ENCODE data around the gene ADAM12.

Gene ADAM12

GRCh38 chr10:126058507-126058906 lies 329.8 kb downstream of the ADAM12 start:
- H3K36me3 ChIP-seq (ENCODE audit: control insufficient read depth in 2 of 2, insufficient read depth in 1 of 2, low read length in 2 of 2): no peaks in the 10 kb centered on the region
- no peak overlapping the region for H3K27ac ChIP-seq (ENCODE audit: extremely low read depth, low read depth, low read length)
- TF ChIP-seq ZNF629 (tag by site-specific recombination; IDR thresholded peaks at IDR 0.05) (no peak), GLI4 (tag by site-specific recombination; IDR thresholded peaks at IDR 0.05) (no peak), ZNF335 (tag by site-specific recombination; conservative IDR thresholded peaks at IDR 0.05) (peak; percentile 38; the same call in 1 of the 2 replicates), ZNF785 (tag by site-specific recombination; IDR thresholded peaks at IDR 0.05) (no peak), TRIM28 (IDR thresholded peaks at IDR 0.05; ENCODE audit: borderline replicate concordance, low read length) (peak; percentile 57; the same call in 1 of the 2 replicates), ZNF600 (tag by site-specific recombination; IDR thresholded peaks at IDR 0.05) (peak; percentile 80), ZBTB8A (tag by site-specific recombination; IDR thresholded peaks at IDR 0.05) (peak; percentile 81)
- H3K4me3 ChIP-seq (ENCODE audit: low read depth, low read length): no peak overlapping the region
- POLR2A ChIA-PET: no interaction called here
- CTCF ChIA-PET: no interaction called here
- no peaks in the 10 kb centered on the region for H3K9me3 ChIP-seq (ENCODE audit: control insufficient read depth, insufficient read depth, low read depth, low read length)
- H3K4me1 ChIP-seq (ENCODE audit: control insufficient read depth, insufficient read depth, low read length): peaks cover 6% of the 10 kb centered on the region; the same call in 1 of the 2 replicates

GRCh38 chr10:126058104-126058503 lies 330.2 kb downstream of the ADAM12 start:
- POLR2A ChIA-PET: no interaction called here
- TF ChIP-seq ZEB2 (tag by site-specific recombination; IDR thresholded peaks at IDR 0.05) (no peak), KLF1 (tag by site-specific recombination; IDR thresholded peaks at IDR 0.05) (no peak), KLF17 (tag by site-specific recombination; IDR thresholded peaks at IDR 0.05) (no peak), ZFP69B (tag by site-specific recombination; IDR thresholded peaks at IDR 0.05) (no peak), ZNF530 (tag by site-specific recombination; IDR thresholded peaks at IDR 0.05; ENCODE audit: low read depth) (no peak), BCL11B (tag by site-specific recombination; IDR thresholded peaks at IDR 0.05; ENCODE audit: low read depth) (no peak), ZSCAN4 (tag by site-specific recombination; IDR thresholded peaks at IDR 0.05) (no peak)
- Histone ChIP-seq H3K27ac (ENCODE audit: extremely low read depth, low read depth, low read length) (no peak overlapping the region), H3K4me3 (ENCODE audit: low read depth, low read length) (no peak overlapping the region), H3K9me3 (ENCODE audit: control insufficient read depth, insufficient read depth, low read depth, low read length) (no peaks in the 10 kb centered on the region), H3K36me3 (ENCODE audit: control insufficient read depth in 2 of 2, insufficient read depth in 1 of 2, low read length in 2 of 2) (no peaks in the 10 kb centered on the region), H3K4me1 (ENCODE audit: control insufficient read depth, insufficient read depth, low read length) (peaks cover 6% of the 10 kb centered on the region; the same call in 1 of the 2 replicates)
- CTCF ChIA-PET: interaction anchor here (0.6 kb wide), 1 partner anchor 537 kb away, joined by 4 read pairs; no protein-coding TSS in a partner anchor

GRCh38 chr10:126057494-126057893 lies 330.8 kb downstream of the ADAM12 start:
- H3K4me3 ChIP-seq (ENCODE audit: low read depth, low read length): no peak overlapping the region
- no peaks in the 10 kb centered on the region for H3K36me3 ChIP-seq (ENCODE audit: control insufficient read depth in 2 of 2, insufficient read depth in 1 of 2, low read length in 2 of 2)
- ChIA-PET CTCF (interaction anchor here (0.6 kb wide), 1 partner anchor 538 kb away, joined by 4 read pairs; no protein-coding TSS in a partner anchor), POLR2A (no interaction called here)
- H3K4me1 ChIP-seq (ENCODE audit: control insufficient read depth, insufficient read depth, low read length): peaks cover 6% of the 10 kb centered on the region; the same call in 1 of the 2 replicates
- H3K27ac ChIP-seq (ENCODE audit: extremely low read depth, low read depth, low read length): no peak overlapping the region
- H3K9me3 ChIP-seq (ENCODE audit: control insufficient read depth, insufficient read depth, low read depth, low read length): no peaks in the 10 kb centered on the region
- TF ChIP-seq KLF8 (tag by site-specific recombination; IDR thresholded peaks at IDR 0.05): no peak
- TF ChIP-seq ZNF18 (tag by site-specific recombination; IDR thresholded peaks at IDR 0.05): no peak
- no peak for TF ChIP-seq ZNF701 (tag by site-specific recombination; IDR thresholded peaks at IDR 0.05)
- no peak for TF ChIP-seq ZNF394 (tag by site-specific recombination; IDR thresholded peaks at IDR 0.05; ENCODE audit: borderline replicate concordance)
- no peak for TF ChIP-seq ZNF202 (tag by site-specific recombination; IDR thresholded peaks at IDR 0.05; ENCODE audit: borderline replicate concordance)
- TF ChIP-seq ZNF26 (tag by site-specific recombination; IDR thresholded peaks at IDR 0.05): no peak
- no peak for TF ChIP-seq ZBTB21 (tag by site-specific recombination; IDR thresholded peaks at IDR 0.05)
- no peak for TF ChIP-seq ZNF639 (tag by site-specific recombination; IDR thresholded peaks at IDR 0.05)
- TF ChIP-seq ZNF354C (tag by site-specific recombination; IDR thresholded peaks at IDR 0.05; ENCODE audit: borderline replicate concordance, low read depth): no peak
- TF ChIP-seq TRIM28 (IDR thresholded peaks at IDR 0.05; ENCODE audit: borderline replicate concordance, low read length): no peak
- no peak for TF ChIP-seq ZSCAN18 (tag by site-specific recombination; IDR thresholded peaks at IDR 0.05)
- TF ChIP-seq ZNF610 (tag by site-specific recombination; IDR thresholded peaks at IDR 0.05; ENCODE audit: borderline replicate concordance): no peak
